Adrenal gland (tissue), 5 donors: ENCODE results near the gene NRIP3.

Experiments used
- CTCF ChIP-seq, 6 experiments: fragments of 450-650 bp in 4 of 6; fragments of 200-600 bp in 2 of 6; sonication (generic) in 1 of 6; IDR thresholded peaks; 1 replicate in 5 of 6; 2 replicates in 1 of 6; pipeline versions ENCODE4 v1.5.1 to v1.8.0; 2016 to 2021; ENCODE audit warnings: antibody characterized with exemption in 6 of 6, mild to moderate bottlenecking in 2 of 6, moderate library complexity in 1 of 6
- POLR2A ChIP-seq, 2 donors: fragments of 450-650 bp; IDR thresholded peaks; one replicate each; pipeline ENCODE4 v1.6.1; 2017; ENCODE audit warnings: antibody characterized with exemption in 2 of 2, mild to moderate bottlenecking in 2 of 2, moderate library complexity in 1 of 2
- donor health status: DM: no; HTN: no; CAD: no.

GRCh38 chr11:9015677-9016076 is 11.9 kb upstream of the NRIP3 start:
- TF ChIP-seq CTCF (IDR thresholded peaks at IDR 0.05) (peak; percentile 76 to 86 (median 84)), POLR2A (IDR thresholded peaks at IDR 0.05) (no peak)
